Subcutaneous abdominal adipose tissue (tissue), 5 donors: ENCODE data around the gene GARRE1.
A peak's percentile ranks its signal among the peaks of the same experiment; 100 is the strongest.
"Not testable (repeated sequence)": the region's sequence is repeated elsewhere in the genome, so short reads cannot be mapped to it uniquely, and the experiment has no call there.

Experiments
- H3K27ac ChIP-seq: one replicate; pipeline ENCODE4 v1.7.0; 2013; ENCODE audit warnings: low read depth, mild to moderate bottlenecking, inconsistent platforms, low read length, moderate library complexity
- H3K27me3 ChIP-seq, 5 donors: one replicate each; pipeline ENCODE4 v1.7.0; 2013; ENCODE audit warnings: low read length in 5 of 5, inconsistent platforms in 1 of 5; ENCODE audit not compliant: control insufficient read depth in 5 of 5, insufficient read depth in 4 of 5
- H3K36me3 ChIP-seq, 5 donors: one replicate each; pipeline ENCODE4 v1.7.0; 2013; ENCODE audit warnings: low read length in 5 of 5; ENCODE audit not compliant: control insufficient read depth in 5 of 5, insufficient read depth in 5 of 5
- H3K4me1 ChIP-seq, 5 donors: one replicate each; pipeline ENCODE4 v1.7.0; 2013; ENCODE audit warnings: low read length in 5 of 5, mild to moderate bottlenecking in 3 of 5, moderate library complexity in 1 of 5; ENCODE audit not compliant: control insufficient read depth in 5 of 5, insufficient read depth in 5 of 5
- H3K4me3 ChIP-seq, 5 donors: one replicate each; pipeline ENCODE4 v1.7.0; 2013; ENCODE audit warnings: low read length in 5 of 5, low read depth in 1 of 5
- H3K9ac ChIP-seq, 5 donors: one replicate each; pipeline ENCODE4 v1.7.0; 2013; ENCODE audit warnings: low read length in 5 of 5, mild to moderate bottlenecking in 4 of 5, moderate library complexity in 3 of 5
- H3K9me3 ChIP-seq, 5 donors: one replicate each; pipeline ENCODE4 v1.7.0; 2013; ENCODE audit warnings: low read length in 5 of 5; ENCODE audit not compliant: control insufficient read depth in 5 of 5
- donor health status: healthy.
- donor health status: healthy.
- donor health status: healthy.
- donor health status: healthy.
- donor health status: healthy.

Gene GARRE1

DNA sequence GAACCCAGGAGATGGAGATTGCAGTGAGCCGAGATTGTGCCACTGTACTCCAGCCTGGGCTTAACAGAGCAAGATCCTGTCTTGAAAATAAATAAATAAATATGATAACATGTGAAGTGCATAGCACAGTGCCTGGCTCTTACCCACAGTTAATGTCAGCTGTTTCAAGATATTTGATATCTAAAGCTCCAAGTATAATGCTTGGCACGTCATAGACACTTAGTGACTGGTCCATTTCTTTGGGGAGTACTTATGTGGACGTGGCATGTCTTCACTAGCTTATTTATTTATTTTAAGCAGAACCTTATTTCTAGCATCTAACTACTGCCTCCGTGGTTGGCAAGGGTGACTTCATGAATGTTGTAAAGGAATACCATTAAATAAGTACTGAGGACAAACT lies 18.8 kb downstream of the GARRE1 start:
- H3K4me1 ChIP-seq: peaks cover 10 to 70% (median 25%) of the 10 kb centered on the region in 5 donors

DNA sequence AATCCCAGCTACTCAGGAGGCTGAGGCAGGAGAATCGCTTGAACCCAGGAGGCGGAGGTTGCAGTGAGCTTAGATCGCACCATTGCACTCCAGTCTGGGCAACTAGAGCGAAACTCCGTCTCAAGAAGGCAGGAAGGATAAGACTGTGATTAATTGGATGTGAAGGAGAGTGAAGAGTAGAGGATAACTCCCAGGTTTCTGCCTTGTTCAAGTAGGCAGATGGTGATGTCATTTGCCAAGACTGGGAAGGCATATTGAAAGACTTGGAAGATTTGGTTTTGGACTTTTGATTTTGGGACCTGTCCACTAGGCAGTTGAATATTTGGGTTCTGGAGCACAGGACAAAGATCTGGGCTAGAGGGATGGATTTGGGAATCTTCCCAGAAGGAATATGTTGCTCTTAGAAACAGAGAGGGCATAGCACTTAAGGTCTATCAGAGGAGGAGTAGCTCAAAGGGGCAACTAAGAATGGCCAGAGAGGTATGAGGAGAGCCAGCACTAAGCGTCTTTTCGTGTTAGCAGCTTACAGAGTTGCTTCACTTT lies 20.0 kb downstream of the GARRE1 start:
- Histone ChIP-seq H3K27ac (peak overlapping the region; percentile 63), H3K4me3 (no peak overlapping the region), H3K9me3 (no peaks in the 10 kb centered on the region), H3K27me3 (no peaks in the 10 kb centered on the region), H3K9ac (no peak overlapping the region), H3K36me3 (no peaks in the 10 kb centered on the region), H3K4me1 (peaks cover 10 to 60% (median 18%) of the 10 kb centered on the region in 5 donors)

More for the DNA sequence above, 18.8 kb downstream of the GARRE1 start:
- H3K4me3 ChIP-seq: no peak overlapping the region
- H3K36me3 ChIP-seq: no peaks in the 10 kb centered on the region
- H3K27me3 ChIP-seq: no peaks in the 10 kb centered on the region
- no peaks in the 10 kb centered on the region for H3K9me3 ChIP-seq
- H3K9ac ChIP-seq: no peak overlapping the region
- peak overlapping the region; percentile 63 for H3K27ac ChIP-seq

DNA sequence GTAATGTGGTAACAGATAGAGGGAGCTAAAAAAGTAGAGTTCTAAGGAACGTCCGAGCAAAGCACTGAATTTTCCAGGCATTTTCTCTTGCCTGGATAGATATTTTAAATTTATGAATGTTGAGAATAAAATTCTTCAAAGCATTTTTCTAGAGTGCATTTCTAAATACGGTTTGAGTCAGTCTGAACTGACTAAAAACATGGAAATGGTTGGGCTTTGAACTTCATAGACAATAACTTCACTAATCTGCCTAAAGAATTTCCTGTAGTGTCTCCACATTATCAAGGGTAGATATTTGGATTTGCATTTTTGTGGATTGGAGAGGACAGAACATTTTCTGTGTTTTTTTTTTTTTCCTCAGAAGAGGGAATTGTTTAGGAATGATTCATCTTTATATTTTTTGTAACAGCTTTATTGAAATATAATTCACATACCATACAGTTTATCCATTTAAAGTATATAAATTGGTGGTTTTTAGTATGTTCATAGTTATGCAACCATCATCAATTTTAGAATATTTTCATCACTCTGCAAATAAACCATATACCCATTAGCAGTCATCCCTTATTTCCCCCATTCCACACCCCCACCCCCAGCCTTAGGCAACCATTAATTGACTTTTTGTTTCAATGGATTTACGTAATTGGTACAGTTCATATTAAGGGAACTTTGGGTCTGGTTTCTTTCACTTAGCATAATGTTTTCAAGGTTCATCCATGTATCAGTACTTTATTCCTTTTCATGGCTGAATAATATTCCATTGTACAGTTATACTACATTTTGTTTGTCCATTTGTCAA lies 20.7 kb downstream of the GARRE1 start:
- H3K9me3 ChIP-seq: no peaks in the 10 kb centered on the region
- peak overlapping the region; percentile 63 for H3K27ac ChIP-seq
- H3K36me3 ChIP-seq: no peaks in the 10 kb centered on the region
- H3K4me1 ChIP-seq: peaks cover 7 to 53% (median 13%) of the 10 kb centered on the region in 5 donors
- no peak overlapping the region for H3K4me3 ChIP-seq
- H3K27me3 ChIP-seq: no peaks in the 10 kb centered on the region
- no peak overlapping the region for H3K9ac ChIP-seq

DNA sequence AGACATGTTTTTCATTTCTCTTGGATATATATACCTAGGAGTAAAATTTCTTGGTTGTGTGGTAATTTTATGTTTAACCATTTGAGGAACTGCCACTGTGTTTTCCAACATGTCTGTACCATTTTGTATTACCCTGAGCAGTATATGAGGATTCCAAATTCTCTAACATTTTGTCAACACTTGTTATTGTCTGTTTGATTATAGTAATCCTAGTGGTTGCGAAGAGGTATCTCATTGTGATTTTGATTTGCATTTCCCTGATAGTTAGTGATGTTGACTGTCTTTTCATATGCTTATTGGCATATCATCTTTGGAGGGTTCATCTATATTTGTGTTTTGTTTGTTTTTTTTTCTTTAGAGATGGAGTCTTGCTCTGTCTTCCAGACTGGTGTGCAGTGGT lies 21.4 kb downstream of the GARRE1 start:
- Histone ChIP-seq H3K9me3 (no peaks in the 10 kb centered on the region), H3K27me3 (no peaks in the 10 kb centered on the region), H3K27ac (no peak overlapping the region), H3K9ac (no peak overlapping the region), H3K4me1 (peaks cover 2 to 46% (median 8%) of the 10 kb centered on the region in 5 donors), H3K4me3 (no peak overlapping the region), H3K36me3 (no peaks in the 10 kb centered on the region)

DNA sequence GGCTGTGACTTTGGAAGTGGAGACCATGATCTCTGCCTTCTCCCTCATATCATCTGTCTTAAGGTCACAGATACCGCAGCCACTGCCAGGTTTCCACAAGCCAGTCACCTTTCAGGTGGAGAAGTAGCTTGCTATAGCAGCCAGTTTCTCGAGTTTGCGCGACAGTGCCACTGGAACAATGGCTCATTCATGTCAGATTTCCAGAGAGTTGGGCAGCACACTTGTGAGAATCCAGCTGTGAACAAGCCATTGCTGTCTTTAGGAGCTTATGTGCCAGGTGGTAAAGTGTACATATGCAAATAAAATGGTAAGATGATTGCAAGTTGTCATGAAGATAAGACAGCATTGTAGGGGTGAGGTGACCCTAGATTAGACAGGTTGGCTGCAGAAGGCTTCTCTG lies 22.3 kb downstream of the GARRE1 start:
- peaks cover under 1 to 39% (median 6%) of the 10 kb centered on the region in 5 donors for H3K4me1 ChIP-seq
- peak overlapping the region; percentile 46 for H3K27ac ChIP-seq
- H3K36me3 ChIP-seq: peaks cover 0 to 3% (median 0%) of the 10 kb centered on the region in 5 donors
- H3K4me3 ChIP-seq: no peak overlapping the region
- no peak overlapping the region for H3K9ac ChIP-seq
- no peaks in the 10 kb centered on the region for H3K27me3 ChIP-seq
- H3K9me3 ChIP-seq: no peaks in the 10 kb centered on the region

DNA sequence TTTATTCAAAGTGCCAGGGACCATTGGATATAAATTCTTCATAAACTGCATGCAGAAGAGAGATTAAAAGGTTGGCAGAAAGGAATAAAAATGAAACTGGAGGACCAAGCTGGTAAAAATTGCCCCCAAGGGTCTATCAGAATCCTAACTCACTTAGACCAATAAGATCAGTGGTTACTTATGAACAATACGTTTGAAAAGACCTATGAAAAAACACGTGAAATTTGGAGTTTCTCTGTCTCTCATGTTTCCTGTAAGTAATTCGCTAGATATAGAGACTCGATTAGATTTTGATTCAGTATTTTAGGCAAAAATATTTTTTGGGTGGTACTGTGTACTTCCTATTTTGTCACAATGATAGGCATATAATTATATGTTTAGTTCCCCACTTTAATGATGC lies 22.9 kb downstream of the GARRE1 start:
- H3K4me3 ChIP-seq: no peak overlapping the region
- peaks cover 0 to 33% (median 6%) of the 10 kb centered on the region in 5 donors for H3K4me1 ChIP-seq
- H3K27me3 ChIP-seq: no peaks in the 10 kb centered on the region
- H3K9me3 ChIP-seq: no peaks in the 10 kb centered on the region
- H3K27ac ChIP-seq: no peak overlapping the region
- peaks cover 0 to 3% (median 0%) of the 10 kb centered on the region in 5 donors for H3K36me3 ChIP-seq
- H3K9ac ChIP-seq: peak overlapping the region in 1 of 5 donors; percentile 51

DNA sequence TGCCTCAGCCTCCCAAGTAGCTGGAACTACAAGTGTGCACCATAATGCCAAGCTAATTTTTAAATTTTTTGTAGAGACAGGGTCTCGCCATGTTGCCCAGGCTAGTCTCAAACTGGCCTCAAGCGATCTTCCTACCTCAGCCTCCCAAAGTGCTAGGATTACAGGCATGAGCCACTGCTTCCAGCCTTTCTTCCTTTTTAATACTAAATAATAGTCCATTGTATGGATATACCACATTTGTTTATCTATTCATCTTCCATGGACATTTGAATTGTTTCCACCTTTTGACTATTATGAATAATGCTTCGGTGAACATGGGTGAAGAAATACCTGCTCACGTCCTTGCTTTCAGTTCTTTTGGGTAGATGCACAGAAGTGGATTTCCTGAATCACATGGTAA lies 24.4 kb downstream of the GARRE1 start:
- Histone ChIP-seq H3K36me3 (peaks cover 0 to 3% (median 0%) of the 10 kb centered on the region in 5 donors), H3K9me3 (no peaks in the 10 kb centered on the region), H3K9ac (no peak overlapping the region), H3K27me3 (no peaks in the 10 kb centered on the region), H3K27ac (no peak overlapping the region), H3K4me3 (no peak overlapping the region), H3K4me1 (peaks cover 0 to 32% (median 3%) of the 10 kb centered on the region in 5 donors)

DNA sequence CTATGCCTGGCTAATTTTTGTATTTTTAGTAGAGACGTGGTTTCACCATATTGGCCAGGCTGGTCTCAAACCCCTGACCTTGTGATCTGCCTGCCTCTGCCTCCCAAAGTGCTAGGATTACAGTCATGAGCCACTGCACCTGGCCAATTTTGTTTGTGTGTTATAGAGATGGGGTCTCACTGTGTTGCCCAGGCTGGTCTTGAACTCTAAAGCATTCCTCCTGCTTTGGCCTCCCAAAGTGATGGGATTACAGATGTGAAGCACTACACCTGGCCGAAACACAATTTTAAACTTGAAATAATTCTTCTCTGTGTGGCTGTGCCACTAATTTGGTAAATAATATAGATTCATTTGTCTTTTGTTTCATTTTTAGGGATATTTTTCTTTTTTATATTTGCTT lies 27.1 kb downstream of the GARRE1 start:
- not testable (repeated sequence) for H3K36me3 ChIP-seq, H3K9me3 ChIP-seq, H3K4me3 ChIP-seq, H3K9ac ChIP-seq, H3K27me3 ChIP-seq, H3K27ac ChIP-seq
- H3K4me1 ChIP-seq: peaks cover 0 to 20% (median 3%) of the 10 kb centered on the region in 5 donors

DNA sequence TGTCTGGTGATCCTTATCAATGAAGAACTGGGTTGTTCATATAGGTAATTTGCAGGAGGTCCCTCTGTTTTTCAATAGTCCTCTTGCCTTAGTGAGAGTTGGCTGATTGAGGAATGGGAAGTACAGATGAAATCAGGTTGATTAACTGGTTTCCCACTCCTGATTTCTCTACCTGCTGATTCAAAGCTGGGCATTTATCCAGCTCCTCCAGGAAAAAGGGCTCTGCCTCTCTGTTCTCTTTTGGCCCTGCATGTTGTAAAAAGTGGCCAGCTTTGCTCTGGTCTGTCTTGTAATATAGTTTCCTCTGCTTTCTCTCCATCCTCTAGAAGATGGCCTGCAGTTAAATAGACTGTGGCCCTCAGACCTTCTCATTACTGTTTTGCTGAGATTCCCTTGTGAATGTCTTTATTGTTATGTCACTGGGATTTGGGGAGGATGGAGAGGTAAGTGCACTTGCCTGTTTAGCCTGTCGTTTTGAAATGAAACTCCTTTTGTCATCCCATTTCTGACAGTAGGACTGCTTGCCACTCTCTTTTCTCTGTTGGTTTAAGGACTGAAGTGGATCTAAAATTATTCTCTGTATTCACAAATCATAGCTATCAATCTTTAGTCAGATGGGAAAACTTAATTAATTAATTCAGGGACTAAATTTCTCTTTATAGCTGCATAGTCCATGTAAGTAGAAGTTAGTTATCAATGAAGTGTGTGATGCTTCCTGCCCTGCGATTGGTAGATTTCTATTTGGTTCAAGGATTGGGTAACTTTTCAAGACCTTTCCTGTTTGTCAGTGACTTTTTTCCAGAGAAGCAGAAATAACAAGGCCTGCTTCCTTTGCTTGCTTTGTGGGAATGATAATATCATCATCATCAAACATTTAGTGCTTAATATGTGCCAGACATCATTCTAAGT lies 28.5 kb downstream of the GARRE1 start:
- Histone ChIP-seq H3K27ac (no peak overlapping the region), H3K27me3 (no peaks in the 10 kb centered on the region), H3K9ac (no peak overlapping the region)

More for the DNA sequence above, 28.5 kb downstream of the GARRE1 start:
- peaks cover 0 to 7% (median 3%) of the 10 kb centered on the region in 5 donors for H3K36me3 ChIP-seq
- no peaks in the 10 kb centered on the region for H3K9me3 ChIP-seq
- H3K4me1 ChIP-seq: peaks cover 0 to 22% (median 3%) of the 10 kb centered on the region in 5 donors
- H3K4me3 ChIP-seq: no peak overlapping the region
